PC-3 (cell line): ENCODE data around the gene MAP3K5.

Experiments used
- CTCF ChIP-seq: fragments of 300-600 bp; sonication (generic); conservative IDR thresholded peaks from 2 replicates; pipeline ENCODE4 v1.5.1; 2017; ENCODE audit warnings: antibody characterized with exemption, low read depth, mild to moderate bottlenecking, low read length
- EZH2 ChIP-seq: fragments of 300-600 bp; sonication (generic); IDR thresholded peaks from one replicate; pipeline ENCODE4 v1.6.1; 2017; ENCODE audit warnings: antibody characterized with exemption, mild to moderate bottlenecking, low read length; ENCODE audit not compliant: unreplicated experiment

GRCh38 chr6:136562211-136562610 lies 230.1 kb downstream of the MAP3K5 start:
- TF ChIP-seq EZH2 (no peak), CTCF (no peak)
